ENCODE measurements around the gene KLKB1. TPM values are rescaled to one million over a fixed set of nuclear protein-coding genes. Genes with fewer than 3 reads are reported as not detected.

KLKB1 gene
- 0.46 TPM for total RNA-seq (ENCODE audit: unreplicated experiment)
- long read RNA-seq, result 0 reads

DNA sequence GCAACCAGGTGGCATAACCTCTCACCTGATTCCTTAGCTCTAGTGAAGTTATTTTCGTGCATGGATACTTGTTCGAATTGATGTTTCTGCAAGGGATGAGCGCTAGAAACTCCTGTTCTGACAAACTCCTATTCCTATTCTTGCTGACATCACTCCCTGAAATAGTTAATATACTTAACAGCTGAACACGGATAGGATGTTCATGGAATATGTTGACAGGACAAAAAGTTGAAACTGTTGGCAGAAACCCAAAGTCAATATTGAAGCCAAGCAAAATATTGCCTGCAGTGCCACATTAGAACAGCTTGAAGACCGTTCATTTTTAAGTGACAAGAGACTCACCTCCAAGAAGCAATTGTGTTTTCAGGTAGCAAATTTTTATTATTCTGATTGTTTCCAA is at the start of gene KLKB1:
KLKB1 (plus strand) TSS at position 287 of the 400 bp plus-strand sequence. CDS start 689 bp downstream, outside the sequence.
- TF ChIP-seq, protein P1, sequence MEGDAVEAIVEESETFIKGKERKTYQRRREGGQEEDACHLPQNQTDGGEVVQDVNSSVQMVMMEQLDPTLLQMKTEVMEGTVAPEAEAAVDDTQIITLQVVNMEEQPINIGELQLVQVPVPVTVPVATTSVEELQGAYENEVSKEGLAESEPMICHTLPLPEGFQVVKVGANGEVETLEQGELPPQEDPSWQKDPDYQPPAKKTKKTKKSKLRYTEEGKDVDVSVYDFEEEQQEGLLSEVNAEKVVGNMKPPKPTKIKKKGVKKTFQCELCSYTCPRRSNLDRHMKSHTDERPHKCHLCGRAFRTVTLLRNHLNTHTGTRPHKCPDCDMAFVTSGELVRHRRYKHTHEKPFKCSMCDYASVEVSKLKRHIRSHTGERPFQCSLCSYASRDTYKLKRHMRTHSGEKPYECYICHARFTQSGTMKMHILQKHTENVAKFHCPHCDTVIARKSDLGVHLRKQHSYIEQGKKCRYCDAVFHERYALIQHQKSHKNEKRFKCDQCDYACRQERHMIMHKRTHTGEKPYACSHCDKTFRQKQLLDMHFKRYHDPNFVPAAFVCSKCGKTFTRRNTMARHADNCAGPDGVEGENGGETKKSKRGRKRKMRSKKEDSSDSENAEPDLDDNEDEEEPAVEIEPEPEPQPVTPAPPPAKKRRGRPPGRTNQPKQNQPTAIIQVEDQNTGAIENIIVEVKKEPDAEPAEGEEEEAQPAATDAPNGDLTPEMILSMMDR (IDR thresholded peaks at IDR 0.05; ENCODE audit: unreplicated experiment), result no peak

DNA sequence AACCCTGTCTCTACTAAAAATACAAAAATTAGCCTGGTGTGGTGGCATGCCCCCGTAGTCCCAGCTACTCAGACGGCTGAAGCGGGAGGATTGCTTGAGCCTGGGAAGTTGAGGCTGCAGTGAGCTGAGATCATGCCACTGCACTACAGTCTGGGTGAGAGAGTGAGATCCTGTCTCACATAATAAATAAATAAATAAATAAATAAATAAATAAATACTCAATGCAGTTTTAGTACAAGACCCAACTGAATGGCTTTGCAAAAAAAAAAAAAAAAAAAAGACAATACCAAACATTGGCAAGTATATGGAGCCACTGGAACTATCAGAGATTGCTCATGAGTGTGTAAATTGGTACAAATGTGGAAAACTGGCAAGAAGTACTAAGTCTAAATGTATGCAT is 39.2 kb upstream of the KLKB1 start:
- TF ChIP-seq, protein P1 (IDR thresholded peaks at IDR 0.05; ENCODE audit: unreplicated experiment), result no peak
- H3K27ac Mint-ChIP-seq (ENCODE audit: unreplicated experiment), result no peak overlapping the region
- peaks cover 4% of the 10 kb centered on the region for H3K36me3 Mint-ChIP-seq (ENCODE audit: low read depth, unreplicated experiment)
- H3K4me3 Mint-ChIP-seq (ENCODE audit: unreplicated experiment), result no peak overlapping the region
- H3K4me1 Mint-ChIP-seq (ENCODE audit: unreplicated experiment), result peaks cover 8% of the 10 kb centered on the region
- peaks cover 8% of the 10 kb centered on the region for H3K27me3 Mint-ChIP-seq (ENCODE audit: unreplicated experiment)
- no peak for DNase-seq (ENCODE audit: low spot score)
- H3K9me3 Mint-ChIP-seq (ENCODE audit: unreplicated experiment), result no peaks in the 10 kb centered on the region

More for the DNA sequence above, at the start of gene KLKB1:
- Mint-ChIP-seq H3K4me1 (ENCODE audit: unreplicated experiment) (no peaks in the 10 kb centered on the region), H3K27me3 (ENCODE audit: unreplicated experiment) (no peaks in the 10 kb centered on the region), H3K36me3 (ENCODE audit: low read depth, unreplicated experiment) (peaks cover 17% of the 10 kb centered on the region), H3K4me3 (ENCODE audit: unreplicated experiment) (no peak within 1 kb of the TSS), H3K9me3 (ENCODE audit: unreplicated experiment) (peaks cover 17% of the 10 kb centered on the region), H3K27ac (ENCODE audit: unreplicated experiment) (no peak within 1 kb of the TSS)
- DNase-seq (ENCODE audit: low spot score), result no peak

DNA sequence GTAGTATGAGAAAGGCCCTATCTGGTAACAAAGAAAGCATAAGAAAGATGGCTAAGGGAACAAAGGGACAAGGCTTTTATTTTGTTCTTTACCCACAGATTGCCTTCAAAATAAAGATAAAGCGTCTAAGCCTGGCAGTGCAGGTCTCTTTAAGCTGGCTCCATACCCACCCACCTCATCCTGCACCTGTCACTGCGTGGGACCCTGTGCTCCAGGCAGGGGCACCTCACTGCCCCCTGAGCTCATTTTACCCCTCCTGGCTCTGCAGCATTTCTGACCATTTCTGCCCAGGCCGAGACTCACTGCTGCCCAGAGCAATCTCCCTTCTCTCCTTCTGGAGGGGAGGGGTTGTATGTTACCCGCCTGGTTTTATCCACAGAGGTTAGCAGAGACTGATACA is 37.7 kb upstream of the KLKB1 start:
- peaks cover 8% of the 10 kb centered on the region for H3K4me1 Mint-ChIP-seq (ENCODE audit: unreplicated experiment)
- TF ChIP-seq, protein P1 (IDR thresholded peaks at IDR 0.05; ENCODE audit: unreplicated experiment), result no peak
- H3K4me3 Mint-ChIP-seq (ENCODE audit: unreplicated experiment), result peak overlapping the region; percentile 9
- no peaks in the 10 kb centered on the region for H3K9me3 Mint-ChIP-seq (ENCODE audit: unreplicated experiment)
- no peak for DNase-seq (ENCODE audit: low spot score)
- peaks cover 8% of the 10 kb centered on the region for H3K27me3 Mint-ChIP-seq (ENCODE audit: unreplicated experiment)
- peaks cover 4% of the 10 kb centered on the region for H3K36me3 Mint-ChIP-seq (ENCODE audit: low read depth, unreplicated experiment)
- H3K27ac Mint-ChIP-seq (ENCODE audit: unreplicated experiment), result no peak overlapping the region

DNA sequence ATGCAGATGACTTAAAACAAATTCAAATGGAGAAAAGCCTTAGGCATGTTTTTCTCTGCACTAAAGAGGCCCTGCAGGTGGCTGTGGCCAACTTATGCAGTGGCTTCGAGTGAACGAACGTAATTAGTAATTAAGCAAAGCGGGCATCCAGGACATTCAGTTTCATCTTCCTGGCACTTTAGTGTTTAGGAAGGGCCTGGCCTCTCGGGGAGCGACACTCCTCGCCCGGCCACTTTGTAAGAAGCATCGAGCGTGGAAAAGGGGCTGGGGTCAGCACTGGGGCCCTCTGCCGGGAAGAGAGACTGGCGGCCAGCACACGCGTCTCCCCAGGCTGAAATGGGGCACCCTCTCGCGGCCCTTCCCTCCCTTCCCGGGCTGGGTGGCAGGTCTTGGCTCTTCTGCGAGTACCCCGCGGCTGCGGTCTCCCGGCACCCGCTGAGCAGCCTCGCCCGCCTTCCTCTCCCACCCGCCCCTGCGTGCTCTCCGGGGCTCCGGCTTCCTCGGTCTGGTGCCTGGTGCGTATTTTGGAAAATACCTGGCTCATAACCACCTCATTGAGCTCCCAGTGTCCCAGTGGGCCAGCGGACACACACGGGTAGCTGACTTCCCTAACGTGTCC is 36.6 kb upstream of the KLKB1 start:
- TF ChIP-seq, protein P1 (IDR thresholded peaks at IDR 0.05; ENCODE audit: unreplicated experiment), result no peak
- Mint-ChIP-seq H3K36me3 (ENCODE audit: low read depth, unreplicated experiment) (peaks cover 4% of the 10 kb centered on the region), H3K4me1 (ENCODE audit: unreplicated experiment) (peaks cover 8% of the 10 kb centered on the region), H3K27ac (ENCODE audit: unreplicated experiment) (peak overlapping the region; percentile 70), H3K27me3 (ENCODE audit: unreplicated experiment) (peaks cover 8% of the 10 kb centered on the region), H3K9me3 (ENCODE audit: unreplicated experiment) (no peaks in the 10 kb centered on the region), H3K4me3 (ENCODE audit: unreplicated experiment) (peak overlapping the region; percentile 83)
- DNase-seq (ENCODE audit: low spot score), result peak; percentile 26
